HFF-Myc (cell line): ENCODE data around the gene GUCY1A1.

Experiments
- DNase-seq: peaks from one replicate; pipeline ENCODE4 v3.0.0-alpha.2; 2011; ENCODE audit warnings: low read depth; ENCODE audit errors: extremely low read depth
- H3K4me3 ChIP-seq: replicated peaks from 2 replicates; pipeline ENCODE4 v1.5.1; 2011; ENCODE audit warnings: low read depth, mild to moderate bottlenecking, control low read depth, low read length
- TF ChIP-seq, protein P1 (sequence below): IDR thresholded peaks from 2 replicates; pipeline ENCODE4 v1.5.1; 2012; ENCODE audit warnings: mild to moderate bottlenecking, low read depth, low read length, control low read depth; ENCODE audit errors: missing control alignments

GUCY1A1 gene

DNA sequence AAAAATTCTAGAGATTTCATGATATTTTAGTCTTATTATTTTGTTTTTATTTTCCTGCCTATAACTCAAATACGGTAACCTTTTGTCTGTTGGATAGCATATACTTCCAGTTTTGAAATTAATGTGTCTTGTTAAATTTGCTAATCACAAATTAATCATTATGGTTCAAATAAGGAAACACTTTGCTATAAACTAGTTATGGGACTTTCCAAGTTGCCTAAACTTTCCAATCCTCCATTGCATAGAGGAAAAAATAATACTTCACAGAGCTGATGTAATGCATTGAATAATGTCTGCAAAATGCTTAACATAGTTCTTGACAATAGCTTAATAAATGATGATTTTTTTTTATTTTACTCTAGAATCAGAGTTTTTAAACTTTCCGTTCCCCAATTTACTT lies 96.9 kb downstream of the GUCY1A1 start:
- TF ChIP-seq, protein P1, sequence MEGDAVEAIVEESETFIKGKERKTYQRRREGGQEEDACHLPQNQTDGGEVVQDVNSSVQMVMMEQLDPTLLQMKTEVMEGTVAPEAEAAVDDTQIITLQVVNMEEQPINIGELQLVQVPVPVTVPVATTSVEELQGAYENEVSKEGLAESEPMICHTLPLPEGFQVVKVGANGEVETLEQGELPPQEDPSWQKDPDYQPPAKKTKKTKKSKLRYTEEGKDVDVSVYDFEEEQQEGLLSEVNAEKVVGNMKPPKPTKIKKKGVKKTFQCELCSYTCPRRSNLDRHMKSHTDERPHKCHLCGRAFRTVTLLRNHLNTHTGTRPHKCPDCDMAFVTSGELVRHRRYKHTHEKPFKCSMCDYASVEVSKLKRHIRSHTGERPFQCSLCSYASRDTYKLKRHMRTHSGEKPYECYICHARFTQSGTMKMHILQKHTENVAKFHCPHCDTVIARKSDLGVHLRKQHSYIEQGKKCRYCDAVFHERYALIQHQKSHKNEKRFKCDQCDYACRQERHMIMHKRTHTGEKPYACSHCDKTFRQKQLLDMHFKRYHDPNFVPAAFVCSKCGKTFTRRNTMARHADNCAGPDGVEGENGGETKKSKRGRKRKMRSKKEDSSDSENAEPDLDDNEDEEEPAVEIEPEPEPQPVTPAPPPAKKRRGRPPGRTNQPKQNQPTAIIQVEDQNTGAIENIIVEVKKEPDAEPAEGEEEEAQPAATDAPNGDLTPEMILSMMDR, result no peak
- no peak for DNase-seq
- H3K4me3 ChIP-seq, result no peak overlapping the region

DNA sequence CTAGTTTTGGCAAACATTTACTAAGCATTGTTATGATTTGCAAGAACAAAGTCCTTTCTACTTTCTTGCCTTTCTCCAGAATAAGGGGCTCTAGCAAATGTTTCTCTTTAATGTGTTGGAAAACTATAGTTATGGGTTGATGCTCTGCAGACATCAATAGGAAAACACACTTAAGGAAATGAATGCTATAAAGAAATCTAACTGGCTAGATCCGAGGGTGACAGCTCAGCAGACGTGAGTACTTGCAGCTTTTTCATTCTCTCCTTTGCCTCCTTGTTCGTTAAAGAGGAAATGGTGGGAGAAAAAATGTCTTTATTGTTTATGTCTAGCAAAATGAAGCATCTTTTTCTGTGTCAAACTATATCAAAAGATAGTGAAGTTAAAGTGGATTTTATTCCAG lies 98.5 kb downstream of the GUCY1A1 start:
- TF ChIP-seq, protein P1, result no peak
- no peak overlapping the region for H3K4me3 ChIP-seq
- no peak for DNase-seq

DNA sequence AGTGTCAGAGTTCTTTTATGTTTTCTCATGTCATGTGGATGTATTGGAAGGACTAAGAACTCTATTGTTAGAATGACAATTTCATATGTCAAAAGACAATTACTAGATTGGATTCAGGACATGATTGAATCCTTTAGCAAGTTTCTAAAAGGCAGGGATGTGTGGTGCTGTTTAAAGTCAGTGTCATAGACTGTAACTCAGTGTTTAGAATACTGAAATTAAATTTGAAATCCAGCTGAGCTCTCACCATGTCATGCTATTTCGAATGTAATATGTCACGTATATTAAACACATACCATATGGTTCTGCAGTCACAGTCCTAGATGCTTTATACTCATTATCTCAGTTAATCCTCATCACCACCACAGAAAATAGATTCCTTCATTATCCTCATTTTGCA lies 100.0 kb downstream of the GUCY1A1 start:
- H3K4me3 ChIP-seq, result no peak overlapping the region
- DNase-seq, result no peak
- TF ChIP-seq, protein P1, result no peak

DNA sequence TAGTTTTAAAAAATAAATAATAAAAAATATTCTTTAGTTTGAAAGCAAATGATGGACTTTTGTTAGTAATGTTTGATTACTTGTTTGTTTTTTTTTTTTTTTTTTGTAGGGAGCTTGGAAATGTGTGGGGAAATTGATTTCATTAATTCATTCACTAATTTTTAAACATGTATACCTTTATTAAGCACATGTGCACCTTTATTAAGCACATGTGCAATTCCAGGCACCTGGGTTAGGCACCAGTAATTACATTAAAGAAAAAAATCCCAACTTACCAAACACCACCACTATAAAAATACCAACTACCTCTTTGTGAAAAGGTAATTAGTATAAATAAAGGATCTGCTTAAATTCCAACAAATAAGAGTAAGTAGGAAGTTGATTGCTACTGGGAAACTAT lies 101.7 kb downstream of the GUCY1A1 start:
- TF ChIP-seq, protein P1, result no peak
- H3K4me3 ChIP-seq, result no peak overlapping the region
- DNase-seq, result no peak

DNA sequence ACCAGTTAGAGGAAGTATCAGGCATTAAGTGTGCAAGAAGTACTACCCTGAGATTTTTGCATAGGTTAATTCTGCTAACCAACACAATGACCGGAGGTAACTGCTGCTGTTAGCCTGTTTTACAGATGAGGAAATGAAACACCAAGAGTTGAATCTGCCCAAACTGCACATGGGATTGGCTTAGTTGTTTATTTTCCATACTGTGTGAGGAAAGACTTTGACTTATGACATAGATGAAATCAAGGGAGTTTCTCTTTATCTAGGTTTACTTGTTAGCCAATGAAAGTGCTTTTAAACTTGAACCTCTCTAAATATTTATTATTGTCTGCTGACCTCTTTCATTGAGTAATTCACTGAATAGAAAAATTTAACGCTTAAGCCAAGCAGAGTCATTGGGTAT lies 102.4 kb downstream of the GUCY1A1 start:
- TF ChIP-seq, protein P1, result no peak
- H3K4me3 ChIP-seq, result no peak overlapping the region
- no peak for DNase-seq

DNA sequence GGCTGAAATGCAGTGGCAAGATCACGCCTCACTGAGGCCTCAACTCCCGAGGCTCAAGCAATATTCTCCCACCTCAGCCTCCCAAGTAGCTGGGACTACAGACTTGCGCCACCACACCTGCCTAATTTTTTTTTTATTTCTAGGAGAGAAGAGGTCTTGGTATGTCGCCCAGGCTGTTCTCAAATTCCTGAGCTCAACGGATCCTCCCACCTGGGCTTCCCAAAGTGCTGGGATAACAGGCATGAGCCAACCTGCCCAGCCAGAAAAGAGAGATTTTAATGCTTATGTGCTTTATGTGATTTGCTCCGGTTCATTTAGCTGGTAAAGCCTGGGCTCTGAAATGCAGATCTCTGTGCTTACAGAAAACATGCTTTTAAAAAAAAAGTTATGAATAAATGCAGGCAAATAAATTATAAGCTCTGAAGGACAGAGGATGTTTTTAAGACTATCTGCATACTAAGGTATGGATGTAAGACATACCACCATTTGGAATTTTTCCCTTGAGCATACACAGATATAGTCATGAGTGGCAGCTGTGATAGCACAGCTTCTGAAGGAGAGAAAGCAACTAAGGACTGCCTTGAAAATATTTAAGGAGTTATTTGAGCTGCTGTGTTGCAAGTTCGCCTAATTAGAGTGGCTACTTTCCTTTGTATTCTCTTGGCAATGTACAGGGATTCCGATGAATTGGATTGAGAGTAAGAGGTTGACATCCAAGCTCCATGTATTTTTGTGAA lies 106.0 kb downstream of the GUCY1A1 start:
- H3K4me3 ChIP-seq, result no peak overlapping the region
- TF ChIP-seq, protein P1, result no peak
- no peak for DNase-seq

DNA sequence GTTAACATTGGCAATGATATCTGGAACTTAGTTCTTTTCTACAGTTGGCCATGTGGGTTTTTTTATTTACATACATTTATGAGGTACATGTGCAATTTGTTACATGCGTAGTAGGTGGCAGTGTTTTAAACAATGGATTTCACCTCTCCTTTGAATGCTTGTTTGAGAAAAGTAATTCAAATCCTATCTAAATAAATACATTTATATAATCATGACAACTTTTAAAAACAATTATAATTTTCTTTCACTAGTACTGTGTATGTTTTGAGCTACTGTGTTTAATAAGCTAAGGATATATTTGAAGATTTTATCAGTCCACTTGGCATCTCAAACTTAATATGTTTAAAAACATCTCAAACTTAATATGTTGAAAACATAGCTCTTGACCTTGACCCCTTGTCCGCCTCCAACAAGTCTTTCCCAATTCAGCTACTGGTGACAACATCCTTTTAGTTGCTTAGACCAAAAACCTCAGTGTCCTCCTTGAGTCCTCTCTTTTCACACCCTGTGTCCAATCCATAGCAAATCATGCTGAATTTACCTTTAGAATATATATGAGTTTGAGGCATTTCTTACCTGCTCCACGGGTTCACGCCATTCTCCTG lies 106.7 kb downstream of the GUCY1A1 start:
- TF ChIP-seq, protein P1, result no peak
- DNase-seq, result no peak

More for the DNA sequence above, 106.7 kb downstream of the GUCY1A1 start:
- H3K4me3 ChIP-seq, result no peak overlapping the region
